ENCODE measurements around the gene CYFIP1. TPM values are rescaled to one million over a fixed set of nuclear protein-coding genes. Genes with fewer than 3 reads are reported as not detected.

Gene CYFIP1
- total and polyA plus RNA-seq, 9 of the 15 experiments (the other 6 are each of a cell fraction or from before 2014, with no cell fraction given) = 3.8 to 59.8 (median 28.3) TPM

DNA sequence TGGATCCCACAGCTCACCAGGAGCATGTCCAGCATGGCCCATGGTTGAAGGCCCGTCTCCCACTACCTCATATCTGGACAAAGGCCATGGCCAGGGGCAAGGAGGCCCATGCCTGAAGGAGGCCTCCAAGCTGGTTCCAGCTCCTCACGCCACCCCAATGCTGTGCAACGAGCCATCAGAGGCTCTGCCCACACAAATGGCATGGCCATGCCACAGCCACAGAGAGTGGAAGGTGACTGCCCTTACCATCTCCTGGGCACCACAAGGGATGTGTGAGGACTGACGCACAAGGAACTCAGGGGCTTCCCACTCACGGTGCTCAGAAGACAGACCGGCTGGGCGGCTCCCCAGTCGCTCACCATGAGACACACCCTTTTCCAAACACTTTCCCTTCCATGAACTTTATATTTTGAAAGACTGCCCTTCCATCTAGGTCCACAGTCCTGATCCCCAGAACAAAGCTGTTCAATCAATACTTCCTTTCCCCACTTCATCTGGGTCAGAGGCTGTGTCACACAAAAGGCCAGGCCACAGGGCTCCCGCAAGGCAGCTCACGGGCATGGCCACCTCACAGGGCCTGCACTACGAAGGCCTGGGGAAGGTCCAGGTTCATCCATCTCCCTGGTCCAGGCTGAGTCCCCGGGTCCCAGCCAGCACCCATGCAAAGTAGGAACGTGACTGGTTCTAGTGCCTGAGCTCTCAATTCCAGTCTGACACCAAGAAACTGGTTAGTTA, 66.4 kb downstream of the CYFIP1 start (continued):
- TF ChIP-seq, protein P1, sequence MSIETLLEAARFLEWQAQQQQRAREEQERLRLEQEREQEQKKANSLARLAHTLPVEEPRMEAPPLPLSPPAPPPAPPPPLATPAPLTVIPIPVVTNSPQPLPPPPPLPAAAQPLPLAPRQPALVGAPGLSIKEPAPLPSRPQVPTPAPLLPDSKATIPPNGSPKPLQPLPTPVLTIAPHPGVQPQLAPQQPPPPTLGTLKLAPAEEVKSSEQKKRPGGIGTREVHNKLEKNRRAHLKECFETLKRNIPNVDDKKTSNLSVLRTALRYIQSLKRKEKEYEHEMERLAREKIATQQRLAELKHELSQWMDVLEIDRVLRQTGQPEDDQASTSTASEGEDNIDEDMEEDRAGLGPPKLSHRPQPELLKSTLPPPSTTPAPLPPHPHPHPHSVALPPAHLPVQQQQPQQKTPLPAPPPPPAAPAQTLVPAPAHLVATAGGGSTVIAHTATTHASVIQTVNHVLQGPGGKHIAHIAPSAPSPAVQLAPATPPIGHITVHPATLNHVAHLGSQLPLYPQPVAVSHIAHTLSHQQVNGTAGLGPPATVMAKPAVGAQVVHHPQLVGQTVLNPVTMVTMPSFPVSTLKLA (conservative IDR thresholded peaks at IDR 0.05) = no peak
- TF ChIP-seq SRF (CRISPR knock-in tag; IDR thresholded peaks at IDR 0.05) (no peak), ZNF717 (CRISPR knock-in tag; IDR thresholded peaks at IDR 0.05) (no peak)

DNA sequence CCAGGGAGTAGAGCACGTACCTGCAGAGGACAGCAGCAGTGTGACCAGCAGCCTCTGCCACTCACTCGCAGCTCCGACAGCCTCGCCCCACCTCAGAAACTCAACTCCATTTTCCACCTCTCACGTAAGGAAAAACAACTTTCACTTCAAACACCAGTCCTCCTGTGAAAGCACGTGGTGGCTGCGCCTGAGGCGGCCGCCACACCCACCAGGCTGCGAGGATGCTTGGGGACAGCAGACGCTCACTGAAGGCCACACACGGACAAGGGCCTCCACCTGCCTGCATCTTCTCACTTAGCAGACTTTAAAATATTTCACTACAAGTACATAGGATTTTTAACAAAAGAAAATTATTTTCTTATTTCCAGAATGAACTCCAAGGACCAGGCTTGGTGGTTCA, 67.9 kb downstream of the CYFIP1 start:
- WGBS (ENCODE audit: insufficient coverage, low coverage, missing lambda C conversion rate) = 91% methylated on average over 11 of the region's 12 CpGs
- in situ Hi-C loops (cut with MboI) = no loop called here
- TF ChIP-seq JUN (IDR thresholded peaks at IDR 0.05; ENCODE audit: borderline replicate concordance, low read depth, low read length) = no peak
- no peak for TF ChIP-seq JUN (CRISPR knock-in tag; IDR thresholded peaks at IDR 0.05; ENCODE audit: borderline replicate concordance)
- TF ChIP-seq ZBTB7A (IDR thresholded peaks at IDR 0.05; ENCODE audit: borderline replicate concordance, control insufficient read depth, low read depth, low read length) = no peak
- TF ChIP-seq DIDO1 (tag; IDR thresholded peaks at IDR 0.05; ENCODE audit: low read depth) = no peak
- no peak for TF ChIP-seq KLF16 (IDR thresholded peaks at IDR 0.05)
- TF ChIP-seq, protein P2, sequence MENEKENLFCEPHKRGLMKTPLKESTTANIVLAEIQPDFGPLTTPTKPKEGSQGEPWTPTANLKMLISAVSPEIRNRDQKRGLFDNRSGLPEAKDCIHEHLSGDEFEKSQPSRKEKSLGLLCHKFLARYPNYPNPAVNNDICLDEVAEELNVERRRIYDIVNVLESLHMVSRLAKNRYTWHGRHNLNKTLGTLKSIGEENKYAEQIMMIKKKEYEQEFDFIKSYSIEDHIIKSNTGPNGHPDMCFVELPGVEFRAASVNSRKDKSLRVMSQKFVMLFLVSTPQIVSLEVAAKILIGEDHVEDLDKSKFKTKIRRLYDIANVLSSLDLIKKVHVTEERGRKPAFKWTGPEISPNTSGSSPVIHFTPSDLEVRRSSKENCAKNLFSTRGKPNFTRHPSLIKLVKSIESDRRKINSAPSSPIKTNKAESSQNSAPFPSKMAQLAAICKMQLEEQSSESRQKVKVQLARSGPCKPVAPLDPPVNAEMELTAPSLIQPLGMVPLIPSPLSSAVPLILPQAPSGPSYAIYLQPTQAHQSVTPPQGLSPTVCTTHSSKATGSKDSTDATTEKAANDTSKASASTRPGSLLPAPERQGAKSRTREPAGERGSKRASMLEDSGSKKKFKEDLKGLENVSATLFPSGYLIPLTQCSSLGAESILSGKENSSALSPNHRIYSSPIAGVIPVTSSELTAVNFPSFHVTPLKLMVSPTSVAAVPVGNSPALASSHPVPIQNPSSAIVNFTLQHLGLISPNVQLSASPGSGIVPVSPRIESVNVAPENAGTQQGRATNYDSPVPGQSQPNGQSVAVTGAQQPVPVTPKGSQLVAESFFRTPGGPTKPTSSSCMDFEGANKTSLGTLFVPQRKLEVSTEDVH (IDR thresholded peaks at IDR 0.05; ENCODE audit: low read depth, partially characterized antibody) = no peak
- no peak for TF ChIP-seq RBFOX2 (IDR thresholded peaks at IDR 0.05; ENCODE audit: low read depth, low read length)
- no peak for TF ChIP-seq ERF (CRISPR knock-in tag; IDR thresholded peaks at IDR 0.05)
- no peak for TF ChIP-seq EP300 (IDR thresholded peaks at IDR 0.05; ENCODE audit: low read length)
- TF ChIP-seq RFX7 (CRISPR knock-in tag; IDR thresholded peaks at IDR 0.05) = no peak
- TF ChIP-seq ZSCAN32 (CRISPR knock-in tag; IDR thresholded peaks at IDR 0.05) = no peak
- no peak for TF ChIP-seq ZNF445 (CRISPR knock-in tag; IDR thresholded peaks at IDR 0.05; ENCODE audit: low read depth)
- no peak for TF ChIP-seq TAF1 (IDR thresholded peaks at IDR 0.05; ENCODE audit: control insufficient read depth, extremely low read depth, insufficient read depth, low read length, severe bottlenecking)

More for the DNA sequence above, 67.9 kb downstream of the CYFIP1 start:
- FAIRE-seq (no peak), DNase-seq (ENCODE audit: extremely low read depth in 1 of 4, low spot score in 3 of 4) (no peak), ATAC-seq (no peak)
- Histone ChIP-seq H3K4me3 (no peak overlapping the region), H3K27me3 (ENCODE audit: control insufficient read depth in 2 of 2, insufficient read depth in 2 of 2, low read length in 2 of 2) (no peaks in the 10 kb centered on the region), H2AFZ (ENCODE audit: low read depth, low read length) (no peak overlapping the region), H3K79me2 (ENCODE audit: control insufficient read depth, insufficient read depth, low read length) (no peaks in the 10 kb centered on the region), H3K4me1 (replicated peaks in 1 of 2; ENCODE audit: control insufficient read depth in 2 of 2, insufficient read depth in 2 of 2, low read length in 2 of 2) (peaks cover 0 to 7% of the 10 kb centered on the region in 2 experiments; a peak in 3 of 5 replicates), H4K20me1 (replicated peaks; ENCODE audit: control insufficient read depth, insufficient read depth, low read length) (no peaks in the 10 kb centered on the region), H3K9ac (ENCODE audit: insufficient read depth in 1 of 2, low read depth in 2 of 2, low read length in 2 of 2) (no peak overlapping the region), H3K36me3 (ENCODE audit: control insufficient read depth, insufficient read depth, low read length) (peaks cover 44% of the 10 kb centered on the region; the same call in 2 of the 3 replicates), H3K4me2 (ENCODE audit: insufficient read depth, low read length) (no peak overlapping the region), H3K9me3 (replicated peaks; ENCODE audit: control insufficient read depth, insufficient read depth, low read depth, low read length) (no peaks in the 10 kb centered on the region), H3K27ac (ENCODE audit: extremely low read depth, low read depth, low read length) (no peak overlapping the region), H3K9me1 (ENCODE audit: control insufficient read depth, insufficient read depth, low read length) (no peaks in the 10 kb centered on the region)
- POLR2A ChIA-PET = no interaction called here
- intact Hi-C loops (cut with micrococcal nuclease) = no loop called here
- no TSS peak for BruUV-seq (replicated peaks)
- CTCF ChIA-PET (ENCODE audit: low intra/inter-chr PET ratio) = no interaction called here

All from K562 (cell line).